Skeletal muscle satellite cell (primary cell): ENCODE data around the gene NELL2.
"Not testable (repeated sequence)": the region's sequence is repeated elsewhere in the genome, so short reads cannot be mapped to it uniquely, and the experiment has no call there.

Source experiments
- H3K27me3 ChIP-seq: 2 replicates; pipeline ENCODE4 v1.7.0; 2013; ENCODE audit warnings: low read length; ENCODE audit not compliant: control insufficient read depth, insufficient read depth
- H3K36me3 ChIP-seq: 2 replicates; pipeline ENCODE4 v1.7.0; 2013; ENCODE audit warnings: mild to moderate bottlenecking, control low read depth, low read length; ENCODE audit not compliant: insufficient read depth
- H3K4me1 ChIP-seq: 2 replicates; pipeline ENCODE4 v1.7.0; 2013; ENCODE audit warnings: low read length; ENCODE audit not compliant: control insufficient read depth, insufficient read depth
- H3K4me2 ChIP-seq: 2 replicates; pipeline ENCODE4 v1.7.0; 2013; ENCODE audit warnings: mild to moderate bottlenecking, low read length
- H3K4me3 ChIP-seq: 2 replicates; pipeline ENCODE4 v1.7.0; 2013; ENCODE audit warnings: low read length
- H3K9ac ChIP-seq: 2 replicates; pipeline ENCODE4 v1.7.0; 2013; ENCODE audit warnings: mild to moderate bottlenecking, low read depth, low read length, moderate library complexity
- H3K9me3 ChIP-seq: replicated peaks from 2 replicates; pipeline ENCODE4 v1.7.0; 2013; ENCODE audit warnings: mild to moderate bottlenecking, control low read depth, low read length

NELL2 gene

GRCh38 chr12:44775901-44776300 is 100.2 kb downstream of the NELL2 start:
- Histone ChIP-seq H3K4me1 (no peaks in the 10 kb centered on the region), H3K9ac (no peak overlapping the region), H3K9me3 (no peaks in the 10 kb centered on the region), H3K36me3 (no peaks in the 10 kb centered on the region), H3K4me2 (no peak overlapping the region), H3K27me3 (no peaks in the 10 kb centered on the region), H3K4me3 (no peak overlapping the region)

GRCh38 chr12:44774815-44775411 is 101.2 kb downstream of the NELL2 start:
- Histone ChIP-seq H3K36me3 (no peaks in the 10 kb centered on the region), H3K4me2 (no peak overlapping the region), H3K27me3 (no peaks in the 10 kb centered on the region), H3K9me3 (no peaks in the 10 kb centered on the region), H3K4me1 (no peaks in the 10 kb centered on the region), H3K4me3 (no peak overlapping the region), H3K9ac (no peak overlapping the region)

- Histone ChIP-seq H3K9me3 (no peaks in the 10 kb centered on the region), H3K36me3 (no peaks in the 10 kb centered on the region), H3K9ac (no peak overlapping the region), H3K4me1 (no peaks in the 10 kb centered on the region), H3K4me2 (no peak overlapping the region), H3K4me3 (no peak overlapping the region), H3K27me3 (no peaks in the 10 kb centered on the region)
Observed at GRCh38 chr12:44771485-44772021, 104.6 kb downstream of the NELL2 start.

- no peaks in the 10 kb centered on the region for H3K36me3 ChIP-seq
- no peaks in the 10 kb centered on the region for H3K27me3 ChIP-seq
- H3K9ac ChIP-seq = no peak overlapping the region
- no peaks in the 10 kb centered on the region for H3K4me1 ChIP-seq
- H3K9me3 ChIP-seq = no peaks in the 10 kb centered on the region
- H3K4me3 ChIP-seq = no peak overlapping the region
- no peak overlapping the region for H3K4me2 ChIP-seq
Observed at GRCh38 chr12:44765796-44766195, 110.3 kb downstream of the NELL2 start.

- Histone ChIP-seq H3K9ac (no peak overlapping the region), H3K4me1 (no peaks in the 10 kb centered on the region), H3K4me3 (no peak overlapping the region), H3K36me3 (no peaks in the 10 kb centered on the region), H3K9me3 (no peaks in the 10 kb centered on the region), H3K4me2 (no peak overlapping the region), H3K27me3 (no peaks in the 10 kb centered on the region)
Observed at GRCh38 chr12:44763021-44763420, 113.1 kb downstream of the NELL2 start.

GRCh38 chr12:44759289-44759688 is 116.8 kb downstream of the NELL2 start:
- Histone ChIP-seq H3K9me3 (no peaks in the 10 kb centered on the region), H3K4me2 (no peak overlapping the region), H3K4me1 (no peaks in the 10 kb centered on the region), H3K36me3 (no peaks in the 10 kb centered on the region), H3K4me3 (no peak overlapping the region), H3K27me3 (no peaks in the 10 kb centered on the region), H3K9ac (no peak overlapping the region)

- H3K4me3 ChIP-seq = no peak overlapping the region
- no peaks in the 10 kb centered on the region for H3K9me3 ChIP-seq
- H3K4me1 ChIP-seq = no peaks in the 10 kb centered on the region
- no peaks in the 10 kb centered on the region for H3K36me3 ChIP-seq
- H3K9ac ChIP-seq = no peak overlapping the region
- H3K4me2 ChIP-seq = no peak overlapping the region
- H3K27me3 ChIP-seq = no peaks in the 10 kb centered on the region
Observed at GRCh38 chr12:44750468-44750867, 125.6 kb downstream of the NELL2 start.

GRCh38 chr12:44749566-44749965 is 126.5 kb downstream of the NELL2 start:
- Histone ChIP-seq H3K9ac (no peak overlapping the region), H3K27me3 (no peaks in the 10 kb centered on the region), H3K4me3 (no peak overlapping the region), H3K36me3 (no peaks in the 10 kb centered on the region), H3K4me2 (no peak overlapping the region), H3K9me3 (no peaks in the 10 kb centered on the region), H3K4me1 (no peaks in the 10 kb centered on the region)

- Histone ChIP-seq H3K9ac (no peak overlapping the region), H3K4me3 (no peak overlapping the region), H3K4me2 (no peak overlapping the region), H3K9me3 (no peaks in the 10 kb centered on the region), H3K36me3 (no peaks in the 10 kb centered on the region), H3K4me1 (no peaks in the 10 kb centered on the region), H3K27me3 (no peaks in the 10 kb centered on the region)
Observed at GRCh38 chr12:44748950-44749468, 127.1 kb downstream of the NELL2 start.

GRCh38 chr12:44741292-44741980 is 134.7 kb downstream of the NELL2 start:
- H3K4me1 ChIP-seq, H3K9me3 ChIP-seq, H3K4me2 ChIP-seq, H3K36me3 ChIP-seq, H3K27me3 ChIP-seq, H3K4me3 ChIP-seq, H3K9ac ChIP-seq: not testable (repeated sequence)

- H3K9me3 ChIP-seq = no peaks in the 10 kb centered on the region
- H3K4me2 ChIP-seq = no peak overlapping the region
- no peak overlapping the region for H3K4me3 ChIP-seq
- H3K4me1 ChIP-seq = no peaks in the 10 kb centered on the region
- H3K27me3 ChIP-seq = no peaks in the 10 kb centered on the region
- H3K9ac ChIP-seq = no peak overlapping the region
- H3K36me3 ChIP-seq = no peaks in the 10 kb centered on the region
Observed at GRCh38 chr12:44738051-44738450, 138.1 kb downstream of the NELL2 start.

GRCh38 chr12:44728566-44728965 is 147.5 kb downstream of the NELL2 start:
- no peaks in the 10 kb centered on the region for H3K36me3 ChIP-seq
- H3K9ac ChIP-seq = no peak overlapping the region
- no peak overlapping the region for H3K4me2 ChIP-seq
- peaks cover 5% of the 10 kb centered on the region for H3K9me3 ChIP-seq
- no peak overlapping the region for H3K4me3 ChIP-seq
- no peaks in the 10 kb centered on the region for H3K27me3 ChIP-seq
- no peaks in the 10 kb centered on the region for H3K4me1 ChIP-seq
